ENCODE measurements around the gene MEGF8. TPM values are rescaled to one million over a fixed set of nuclear protein-coding genes. Genes with fewer than 3 reads are reported as not detected.

The MEGF8 gene
- total RNA-seq, 4 donors from 2014 or later: 6.4 to 11.1 (median 10.3) TPM

DNA sequence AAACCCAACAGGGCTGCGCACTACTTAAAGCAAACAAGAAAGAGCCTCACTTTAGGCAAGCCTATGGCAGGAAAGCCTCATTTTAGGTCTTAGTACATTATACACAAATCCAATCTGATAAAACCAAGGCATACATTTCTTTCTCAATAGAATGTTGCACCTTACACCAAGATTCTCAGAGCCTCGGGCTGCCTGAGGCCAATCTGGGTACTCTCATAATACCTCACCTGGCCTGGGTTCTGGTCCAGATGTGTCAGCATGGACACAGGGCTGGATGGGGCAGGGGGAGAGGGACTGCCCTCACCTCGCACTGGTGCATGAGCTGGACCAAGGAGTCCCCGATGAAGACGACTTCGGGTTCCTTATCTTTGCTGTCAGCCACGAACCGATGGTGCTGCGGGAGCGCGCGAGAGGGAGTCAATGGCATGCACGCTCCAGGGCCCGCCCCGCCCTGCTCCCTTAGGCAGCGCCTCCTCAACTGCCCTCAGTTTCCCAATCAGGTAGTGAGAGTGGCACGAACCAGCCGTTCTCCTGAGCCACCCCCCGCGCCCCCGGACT is 23.7 kb upstream of the MEGF8 start, which contains the start of gene PRR19:
TSS of gene PRR19 (plus strand) at position 487 of the 558 bp plus-strand sequence. CDS start 7,453 bp downstream, outside the sequence.
- Histone ChIP-seq H3K4me1 (peaks cover 7 to 31% (median 8%) of the 10 kb centered on the region in 3 donors), H3K27me3 (no peaks in the 10 kb centered on the region), H3K27ac (peak within 1 kb of the TSS; percentile 45 to 80 (median 61)), H3K4me3 (peak within 1 kb of the TSS; percentile 39 to 68 (median 58)), H3K9me3 (no peaks in the 10 kb centered on the region), H3K36me3 (peaks cover 0 to 4% (median 0%) of the 10 kb centered on the region in 3 donors)
- no peak for DNase-seq
- 20 to 21% methylated on average over 4 to 6 of the region's 21 CpGs for WGBS, 2 donors
- no peak for TF ChIP-seq POLR2A (IDR thresholded peaks at IDR 0.05)
- TF ChIP-seq, protein P1, sequence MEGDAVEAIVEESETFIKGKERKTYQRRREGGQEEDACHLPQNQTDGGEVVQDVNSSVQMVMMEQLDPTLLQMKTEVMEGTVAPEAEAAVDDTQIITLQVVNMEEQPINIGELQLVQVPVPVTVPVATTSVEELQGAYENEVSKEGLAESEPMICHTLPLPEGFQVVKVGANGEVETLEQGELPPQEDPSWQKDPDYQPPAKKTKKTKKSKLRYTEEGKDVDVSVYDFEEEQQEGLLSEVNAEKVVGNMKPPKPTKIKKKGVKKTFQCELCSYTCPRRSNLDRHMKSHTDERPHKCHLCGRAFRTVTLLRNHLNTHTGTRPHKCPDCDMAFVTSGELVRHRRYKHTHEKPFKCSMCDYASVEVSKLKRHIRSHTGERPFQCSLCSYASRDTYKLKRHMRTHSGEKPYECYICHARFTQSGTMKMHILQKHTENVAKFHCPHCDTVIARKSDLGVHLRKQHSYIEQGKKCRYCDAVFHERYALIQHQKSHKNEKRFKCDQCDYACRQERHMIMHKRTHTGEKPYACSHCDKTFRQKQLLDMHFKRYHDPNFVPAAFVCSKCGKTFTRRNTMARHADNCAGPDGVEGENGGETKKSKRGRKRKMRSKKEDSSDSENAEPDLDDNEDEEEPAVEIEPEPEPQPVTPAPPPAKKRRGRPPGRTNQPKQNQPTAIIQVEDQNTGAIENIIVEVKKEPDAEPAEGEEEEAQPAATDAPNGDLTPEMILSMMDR (IDR thresholded peaks at IDR 0.05): no peak
- intact Hi-C loops (cut with DNase I): no loop called here

DNA sequence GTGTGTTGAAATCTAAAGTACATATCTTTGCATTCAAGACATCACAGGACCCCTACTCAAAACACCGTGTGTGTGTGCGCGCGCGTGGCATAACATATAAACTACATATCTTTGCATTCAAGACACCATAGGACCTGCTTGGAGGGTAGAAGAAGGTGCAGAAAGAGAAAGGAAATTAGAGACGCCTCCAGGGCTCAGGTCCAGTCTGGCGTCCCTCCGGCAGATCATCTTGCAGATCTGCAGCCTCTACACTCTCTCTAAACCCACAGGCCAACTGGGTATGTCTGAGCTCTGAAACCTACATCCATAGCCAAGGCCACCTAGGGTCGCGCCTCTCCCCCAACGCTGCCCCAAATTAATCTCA is 22.4 kb upstream of the MEGF8 start:
- H3K4me3 ChIP-seq: peak overlapping the region in 2 of 4 donors; percentile 62 to 68
- no peaks in the 10 kb centered on the region for H3K36me3 ChIP-seq
- intact Hi-C loops (cut with DNase I): no loop called here
- peaks cover 7 to 31% (median 8%) of the 10 kb centered on the region in 3 donors for H3K4me1 ChIP-seq
- peak overlapping the region in 2 of 4 donors; percentile 48 to 80 for H3K27ac ChIP-seq
- no peaks in the 10 kb centered on the region for H3K9me3 ChIP-seq
- WGBS, 2 donors: 59 to 81% methylated on average over 11 of the region's 11 CpGs
- DNase-seq: no peak
- H3K27me3 ChIP-seq: no peaks in the 10 kb centered on the region
- TF ChIP-seq POLR2A (IDR thresholded peaks at IDR 0.05): no peak
- TF ChIP-seq, protein P1 (IDR thresholded peaks at IDR 0.05): no peak

- no peak overlapping the region for H3K27ac ChIP-seq
- H3K36me3 ChIP-seq: no peaks in the 10 kb centered on the region
- H3K4me1 ChIP-seq: peaks cover 7 to 31% (median 8%) of the 10 kb centered on the region in 3 donors
- no peak for TF ChIP-seq POLR2A (IDR thresholded peaks at IDR 0.05)
- TF ChIP-seq, protein P1 (IDR thresholded peaks at IDR 0.05): no peak
- H3K9me3 ChIP-seq: no peaks in the 10 kb centered on the region
- DNase-seq: no peak
- intact Hi-C loops (cut with DNase I): no loop called here
- H3K4me3 ChIP-seq: no peak overlapping the region
- H3K27me3 ChIP-seq: no peaks in the 10 kb centered on the region
- WGBS, 2 donors: 70 to 74% methylated on average over 8 of the region's 8 CpGs
Measured at GRCh38 chr19:42303876-42304275, 21.6 kb upstream of the MEGF8 start.

DNA sequence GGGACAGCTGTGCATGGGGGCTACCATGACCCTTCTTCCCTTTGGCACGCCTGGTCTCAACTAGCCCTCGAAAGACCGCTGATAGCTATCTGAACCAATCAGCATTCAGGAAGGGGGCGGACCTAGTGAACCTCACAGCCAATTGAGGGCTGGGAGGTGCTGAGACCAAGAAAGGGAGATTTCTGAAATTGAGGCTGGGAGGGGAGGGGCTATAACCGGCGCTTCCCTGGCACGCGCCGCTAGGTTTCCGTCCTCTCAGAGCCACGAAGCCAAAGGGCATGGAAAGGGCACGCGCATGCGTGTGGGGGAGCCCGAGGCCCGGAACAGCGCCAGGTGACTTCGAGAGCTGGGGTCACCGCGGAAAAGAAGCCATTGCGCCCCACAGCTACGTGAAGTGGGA is 18.8 kb upstream of the MEGF8 start:
- no peaks in the 10 kb centered on the region for H3K36me3 ChIP-seq
- H3K27me3 ChIP-seq: peaks cover 0 to 15% (median 0%) of the 10 kb centered on the region in 4 donors
- intact Hi-C loops (cut with DNase I): no loop called here
- DNase-seq: no peak
- H3K4me1 ChIP-seq: peaks cover 6 to 21% (median 7%) of the 10 kb centered on the region in 3 donors
- H3K4me3 ChIP-seq: no peak overlapping the region
- WGBS, 2 donors: 85 to 93% methylated on average over 19 to 20 of the region's 22 CpGs
- H3K27ac ChIP-seq: no peak overlapping the region
- H3K9me3 ChIP-seq: no peaks in the 10 kb centered on the region
- TF ChIP-seq, protein P1 (IDR thresholded peaks at IDR 0.05): no peak
- TF ChIP-seq POLR2A (IDR thresholded peaks at IDR 0.05): no peak

DNA sequence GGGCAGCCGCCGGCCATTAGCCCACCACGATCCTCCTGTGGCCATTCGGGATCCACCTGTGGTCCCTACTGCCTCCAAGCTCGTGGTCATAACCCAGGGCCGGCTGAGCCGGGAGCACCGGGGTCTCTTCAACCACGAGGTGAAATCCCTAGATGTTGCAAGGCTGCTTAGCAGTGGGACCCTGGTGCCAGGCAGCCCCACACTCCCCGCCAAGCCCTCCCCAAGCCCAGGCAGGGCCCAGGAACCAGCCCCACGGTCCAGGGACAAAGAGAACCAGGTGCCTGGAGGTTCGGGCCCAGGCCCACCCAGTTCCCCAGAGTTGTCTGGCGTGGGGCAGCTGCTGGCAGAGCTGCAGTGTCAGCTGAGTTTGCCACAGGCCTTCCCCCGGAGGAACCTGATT is 15.7 kb upstream of the MEGF8 start:
- H3K27ac ChIP-seq: no peak overlapping the region
- DNase-seq: no peak
- H3K9me3 ChIP-seq: no peaks in the 10 kb centered on the region
- no peaks in the 10 kb centered on the region for H3K36me3 ChIP-seq
- H3K4me1 ChIP-seq: peaks cover 8 to 15% (median 10%) of the 10 kb centered on the region in 3 donors
- TF ChIP-seq, protein P1 (IDR thresholded peaks at IDR 0.05): no peak
- TF ChIP-seq POLR2A (IDR thresholded peaks at IDR 0.05): no peak
- WGBS, 2 donors: 91% methylated on average over 7 of the region's 14 CpGs; no CpG with 5 or more reads in 1 of the 2 donors
- peaks cover 0 to 45% (median 7%) of the 10 kb centered on the region in 4 donors for H3K27me3 ChIP-seq
- no peak overlapping the region for H3K4me3 ChIP-seq
- intact Hi-C loops (cut with DNase I): no loop called here

Measured in esophagus squamous epithelium (tissue), 5 donors.